ENCODE results near the gene HK1.
A peak's percentile ranks its signal among the peaks of the same experiment; 100 is the strongest.
"Not testable (repeated sequence)": the region's sequence is repeated elsewhere in the genome, so short reads cannot be mapped to it uniquely, and the experiment has no call there.

The HK1 gene

DNA sequence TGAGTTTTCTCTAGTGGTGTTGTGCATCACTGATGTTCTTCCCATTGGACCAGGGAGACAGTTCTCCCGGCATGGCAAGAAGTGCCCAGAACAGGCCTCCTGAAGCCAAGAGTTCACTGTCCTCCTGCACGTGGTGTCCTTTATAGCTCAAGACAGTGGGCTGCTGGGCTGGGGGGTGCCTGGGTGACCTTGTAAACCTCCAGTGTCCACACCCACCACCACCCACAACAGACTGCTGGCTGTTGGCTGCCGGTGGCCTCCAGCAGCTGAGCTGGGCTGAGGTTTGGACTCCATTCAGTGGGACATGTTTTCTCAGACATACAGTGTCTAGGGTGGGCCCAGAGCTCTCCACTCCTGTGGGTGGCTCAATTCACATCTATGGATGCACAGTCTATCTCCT is 42.2 kb downstream of the HK1 start:
- Histone ChIP-seq H3K9ac (ENCODE audit: low read length in 2 of 2) (peak overlapping the region in 1 of 2 donors; percentile 90), H3K9me3 (ENCODE audit: control insufficient read depth in 2 of 2, low read length in 2 of 2) (no peaks in the 10 kb centered on the region), H3K27me3 (ENCODE audit: control insufficient read depth in 1 of 2, insufficient read depth in 2 of 2, low read length in 2 of 2) (no peaks in the 10 kb centered on the region), H3K36me3 (ENCODE audit: control insufficient read depth in 2 of 2, insufficient read depth in 2 of 2, low read length in 2 of 2) (peaks cover 0 to 2% of the 10 kb centered on the region in 2 donors), H3K4me3 (ENCODE audit: low read length in 2 of 2) (peak overlapping the region; percentile 74 to 98), H3K4me1 (ENCODE audit: control insufficient read depth, insufficient read depth, low read length) (peaks cover 41% of the 10 kb centered on the region), H3K27ac (ENCODE audit: low read length) (peak overlapping the region; percentile 18)

DNA sequence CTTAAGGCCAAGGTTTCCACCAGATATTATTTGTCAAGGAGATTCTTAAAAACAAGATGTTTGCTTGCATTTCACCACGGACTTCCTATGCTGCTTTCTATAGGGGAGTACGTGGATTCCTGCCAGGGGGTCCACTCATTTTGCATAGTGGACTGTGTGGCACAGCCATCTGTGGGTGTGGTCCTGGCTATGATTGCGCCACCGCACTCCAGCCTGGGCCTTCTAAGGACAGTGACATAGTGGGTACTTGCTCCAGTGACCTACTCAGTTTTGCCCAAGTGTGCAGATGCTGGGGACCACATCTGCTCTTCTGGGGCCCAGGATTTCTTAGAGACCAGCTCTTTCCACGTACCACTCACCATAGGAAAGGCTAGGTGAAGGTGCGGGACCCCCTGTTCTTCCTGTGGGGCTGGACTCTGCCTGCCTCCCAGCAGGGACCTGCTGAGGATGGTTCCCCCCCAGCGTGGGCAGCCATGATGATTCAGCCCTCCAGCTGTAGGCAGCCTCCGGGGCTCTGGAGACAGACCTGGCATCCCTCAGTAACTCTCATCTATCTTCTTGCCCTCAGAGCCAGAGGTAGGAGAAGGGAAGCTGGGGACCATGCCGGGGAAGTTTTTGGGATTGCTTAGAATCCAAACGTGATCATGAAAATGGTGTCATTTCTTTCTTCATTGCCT is 42.9 kb downstream of the HK1 start:
- no peak overlapping the region for H3K27ac ChIP-seq (ENCODE audit: low read length)
- no peaks in the 10 kb centered on the region for H3K9me3 ChIP-seq (ENCODE audit: control insufficient read depth in 2 of 2, low read length in 2 of 2)
- H3K4me3 ChIP-seq (ENCODE audit: low read length in 2 of 2), result peak overlapping the region in 1 of 2 donors; percentile 98
- H3K9ac ChIP-seq (ENCODE audit: low read length in 2 of 2), result no peak overlapping the region
- H3K4me1 ChIP-seq (ENCODE audit: control insufficient read depth, insufficient read depth, low read length), result peaks cover 46% of the 10 kb centered on the region
- no peaks in the 10 kb centered on the region for H3K27me3 ChIP-seq (ENCODE audit: control insufficient read depth in 1 of 2, insufficient read depth in 2 of 2, low read length in 2 of 2)
- H3K36me3 ChIP-seq (ENCODE audit: control insufficient read depth in 2 of 2, insufficient read depth in 2 of 2, low read length in 2 of 2), result peaks cover 0 to 2% of the 10 kb centered on the region in 2 donors

DNA sequence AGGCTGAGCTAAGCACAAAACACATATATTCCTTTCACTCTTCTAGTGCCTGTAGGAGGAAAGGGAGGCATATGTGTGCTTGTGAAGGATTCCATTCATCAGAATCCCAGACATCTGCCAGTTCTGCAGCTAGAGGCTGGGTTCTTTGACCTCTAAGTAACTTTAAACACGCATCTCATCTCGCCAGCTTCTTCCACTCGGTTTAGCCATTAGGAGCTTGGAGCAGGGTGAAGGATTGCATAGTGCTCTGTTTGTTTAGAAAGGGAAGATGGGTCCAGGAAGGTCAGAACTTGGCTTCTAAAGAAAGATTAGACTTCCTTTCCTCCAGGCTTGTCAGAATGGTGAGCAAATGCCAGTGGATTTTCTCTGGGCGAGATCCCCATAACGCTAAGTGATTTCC is 43.6 kb downstream of the HK1 start:
- peaks cover 46% of the 10 kb centered on the region for H3K4me1 ChIP-seq (ENCODE audit: control insufficient read depth, insufficient read depth, low read length)

DNA sequence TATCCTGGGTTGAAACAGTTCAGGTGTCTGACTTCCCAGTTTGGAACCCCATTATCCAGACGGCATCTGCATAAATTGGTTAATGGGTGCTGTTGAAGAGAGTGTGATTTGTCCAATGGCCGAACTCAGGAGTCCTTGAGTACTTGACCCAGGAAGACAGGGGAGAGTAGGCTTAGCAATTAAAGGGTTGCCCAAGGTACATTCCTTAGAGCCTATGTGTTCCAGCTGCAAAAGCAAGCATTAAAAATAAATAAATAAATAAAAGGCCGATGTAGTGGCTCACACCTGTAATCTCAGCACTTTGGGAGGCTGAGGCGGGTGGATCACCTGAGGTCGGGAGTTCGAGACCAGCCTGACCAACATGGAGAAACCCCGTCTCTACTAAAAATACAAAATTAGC is 44.0 kb downstream of the HK1 start:
- peaks cover 49% of the 10 kb centered on the region for H3K4me1 ChIP-seq (ENCODE audit: control insufficient read depth, insufficient read depth, low read length)
- not testable (repeated sequence) for H3K4me3 ChIP-seq (ENCODE audit: low read length in 2 of 2); H3K9me3 ChIP-seq (ENCODE audit: control insufficient read depth in 2 of 2, low read length in 2 of 2); H3K36me3 ChIP-seq (ENCODE audit: control insufficient read depth in 2 of 2, insufficient read depth in 2 of 2, low read length in 2 of 2); H3K9ac ChIP-seq (ENCODE audit: low read length in 2 of 2); H3K27ac ChIP-seq (ENCODE audit: low read length); H3K27me3 ChIP-seq (ENCODE audit: control insufficient read depth in 1 of 2, insufficient read depth in 2 of 2, low read length in 2 of 2)

More for the DNA sequence above, 43.6 kb downstream of the HK1 start:
- Histone ChIP-seq H3K36me3 (ENCODE audit: control insufficient read depth in 2 of 2, insufficient read depth in 2 of 2, low read length in 2 of 2) (peaks cover 0 to 2% of the 10 kb centered on the region in 2 donors), H3K4me3 (ENCODE audit: low read length in 2 of 2) (no peak overlapping the region), H3K9me3 (ENCODE audit: control insufficient read depth in 2 of 2, low read length in 2 of 2) (no peaks in the 10 kb centered on the region), H3K9ac (ENCODE audit: low read length in 2 of 2) (no peak overlapping the region), H3K27me3 (ENCODE audit: control insufficient read depth in 1 of 2, insufficient read depth in 2 of 2, low read length in 2 of 2) (no peaks in the 10 kb centered on the region), H3K27ac (ENCODE audit: low read length) (no peak overlapping the region)

DNA sequence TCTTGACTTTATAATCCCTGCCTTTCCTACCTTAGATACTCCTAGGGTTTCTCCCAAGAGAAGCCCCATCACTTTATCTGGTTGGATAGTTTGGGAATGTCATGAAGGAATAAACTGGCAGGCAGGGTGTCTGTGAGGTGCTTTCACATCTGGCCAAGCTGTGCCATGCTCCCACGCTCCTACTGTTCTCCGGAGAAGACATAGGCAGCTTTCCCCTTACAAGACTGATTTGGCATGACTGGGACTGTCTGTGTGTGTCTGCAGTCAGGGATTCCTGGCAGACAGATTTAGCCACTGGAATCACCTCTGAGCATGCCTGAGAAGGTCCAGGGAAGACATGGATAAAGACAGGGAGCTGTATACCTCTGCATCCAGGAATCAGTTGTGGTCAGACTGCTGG is 45.3 kb downstream of the HK1 start:
- Histone ChIP-seq H3K4me3 (ENCODE audit: low read length in 2 of 2) (no peak overlapping the region), H3K4me1 (ENCODE audit: control insufficient read depth, insufficient read depth, low read length) (peaks cover 50% of the 10 kb centered on the region), H3K9ac (ENCODE audit: low read length in 2 of 2) (no peak overlapping the region), H3K27ac (ENCODE audit: low read length) (no peak overlapping the region), H3K9me3 (ENCODE audit: control insufficient read depth in 2 of 2, low read length in 2 of 2) (no peaks in the 10 kb centered on the region), H3K36me3 (ENCODE audit: control insufficient read depth in 2 of 2, insufficient read depth in 2 of 2, low read length in 2 of 2) (peaks cover 0 to 2% of the 10 kb centered on the region in 2 donors), H3K27me3 (ENCODE audit: control insufficient read depth in 1 of 2, insufficient read depth in 2 of 2, low read length in 2 of 2) (no peaks in the 10 kb centered on the region)

DNA sequence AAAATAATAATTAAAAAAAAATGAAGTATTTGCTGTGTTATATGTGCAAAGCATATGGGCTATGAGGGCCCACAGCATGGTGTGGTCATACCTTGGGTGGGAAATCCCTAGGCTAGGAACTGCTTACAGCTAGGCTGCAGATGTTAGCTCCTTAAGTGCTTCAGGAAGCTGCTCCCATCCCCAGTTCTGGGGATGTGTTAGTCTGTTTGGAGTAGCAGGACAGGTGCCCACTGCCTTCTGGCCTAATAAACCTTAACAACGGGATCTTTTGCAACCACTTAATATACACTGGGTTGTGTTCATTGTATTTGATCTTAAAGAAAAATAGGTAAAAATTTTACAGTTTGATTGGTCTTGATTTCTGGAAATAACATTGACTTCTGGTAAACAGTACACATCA is 46.3 kb downstream of the HK1 start:
- H3K4me1 ChIP-seq (ENCODE audit: control insufficient read depth, insufficient read depth, low read length), result peaks cover 52% of the 10 kb centered on the region
- H3K27ac ChIP-seq (ENCODE audit: low read length), result no peak overlapping the region
- no peak overlapping the region for H3K9ac ChIP-seq (ENCODE audit: low read length in 2 of 2)
- peaks cover 0 to 2% of the 10 kb centered on the region in 2 donors for H3K36me3 ChIP-seq (ENCODE audit: control insufficient read depth in 2 of 2, insufficient read depth in 2 of 2, low read length in 2 of 2)
- H3K9me3 ChIP-seq (ENCODE audit: control insufficient read depth in 2 of 2, low read length in 2 of 2), result no peaks in the 10 kb centered on the region
- no peaks in the 10 kb centered on the region for H3K27me3 ChIP-seq (ENCODE audit: control insufficient read depth in 1 of 2, insufficient read depth in 2 of 2, low read length in 2 of 2)
- H3K4me3 ChIP-seq (ENCODE audit: low read length in 2 of 2), result no peak overlapping the region

DNA sequence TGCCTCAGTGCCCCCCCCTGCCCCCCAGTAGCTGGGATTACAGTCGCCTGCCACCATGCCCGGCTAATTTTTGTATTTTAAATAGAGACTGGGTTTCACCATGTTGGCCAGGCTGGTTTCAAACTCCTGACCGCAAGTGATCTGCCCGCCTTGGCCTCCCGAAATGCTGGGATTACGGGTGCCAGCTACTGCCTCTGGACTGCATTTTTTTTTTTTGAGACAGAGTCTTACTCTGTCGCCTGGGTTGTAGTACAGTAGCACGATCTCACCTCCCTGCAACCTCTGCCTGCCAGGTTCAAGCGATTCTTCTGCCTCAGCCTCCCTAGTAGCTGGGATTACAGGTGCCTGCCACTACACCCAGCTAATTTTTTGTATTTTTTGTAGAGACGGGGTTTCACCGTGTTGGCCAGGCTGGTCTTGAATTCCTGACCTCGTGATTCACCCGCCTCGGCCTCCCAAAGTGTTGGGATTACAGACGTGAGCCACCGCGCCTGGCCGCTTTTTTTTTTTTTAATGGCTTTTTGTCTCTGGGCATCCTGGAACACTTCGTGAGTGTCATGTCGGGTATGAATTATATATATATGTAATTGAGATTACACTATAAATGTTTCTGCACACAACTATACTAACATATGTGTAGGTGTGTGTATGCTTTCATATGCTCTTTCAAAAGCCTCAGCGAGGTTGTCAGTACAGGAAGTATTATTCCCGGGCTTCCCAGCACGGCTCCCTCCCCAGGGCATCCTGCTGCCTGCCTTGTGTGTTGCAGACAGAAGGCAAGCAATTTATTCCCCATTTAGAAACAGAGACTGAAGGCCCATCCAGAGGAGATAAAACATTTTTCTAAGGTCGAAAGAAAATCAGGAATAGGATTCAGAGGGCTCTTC is 47.6 kb downstream of the HK1 start:
- H3K4me3 ChIP-seq (ENCODE audit: low read length in 2 of 2), result peak overlapping the region; percentile 4 to 7
- not testable (repeated sequence) for H3K9me3 ChIP-seq (ENCODE audit: control insufficient read depth in 2 of 2, low read length in 2 of 2); H3K27me3 ChIP-seq (ENCODE audit: control insufficient read depth in 1 of 2, insufficient read depth in 2 of 2, low read length in 2 of 2); H3K36me3 ChIP-seq (ENCODE audit: control insufficient read depth in 2 of 2, insufficient read depth in 2 of 2, low read length in 2 of 2)
- peaks cover 41% of the 10 kb centered on the region for H3K4me1 ChIP-seq (ENCODE audit: control insufficient read depth, insufficient read depth, low read length)
- H3K9ac ChIP-seq (ENCODE audit: low read length in 2 of 2), result peak overlapping the region in 1 of 2 donors; percentile 37
- H3K27ac ChIP-seq (ENCODE audit: low read length), result peak overlapping the region; percentile 46

DNA sequence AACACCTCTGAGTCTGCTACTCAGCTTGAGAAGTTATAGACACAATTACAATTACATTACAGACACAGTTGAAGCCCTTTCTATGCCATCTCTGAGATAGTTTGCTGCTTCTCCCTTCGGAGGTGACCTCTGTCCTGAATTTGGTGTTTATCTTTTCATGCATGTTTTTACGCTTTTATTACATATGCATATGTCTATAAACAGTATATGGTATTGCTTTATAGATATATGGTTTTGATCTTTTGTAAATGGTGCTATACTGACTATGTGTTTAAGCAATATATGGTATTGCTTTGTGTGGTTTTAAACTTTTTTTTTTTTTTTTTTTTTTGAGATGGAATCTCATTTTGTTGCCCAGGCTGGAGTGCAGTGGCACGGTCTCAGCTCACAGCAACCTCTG is 48.4 kb downstream of the HK1 start:
- H3K27ac ChIP-seq (ENCODE audit: low read length), result peak overlapping the region; percentile 95
- no peak overlapping the region for H3K4me3 ChIP-seq (ENCODE audit: low read length in 2 of 2)
- H3K36me3 ChIP-seq (ENCODE audit: control insufficient read depth in 2 of 2, insufficient read depth in 2 of 2, low read length in 2 of 2), result peaks cover 0 to 2% of the 10 kb centered on the region in 2 donors
- H3K9me3 ChIP-seq (ENCODE audit: control insufficient read depth in 2 of 2, low read length in 2 of 2), result no peaks in the 10 kb centered on the region
- H3K27me3 ChIP-seq (ENCODE audit: control insufficient read depth in 1 of 2, insufficient read depth in 2 of 2, low read length in 2 of 2), result no peaks in the 10 kb centered on the region
- H3K9ac ChIP-seq (ENCODE audit: low read length in 2 of 2), result no peak overlapping the region
- peaks cover 40% of the 10 kb centered on the region for H3K4me1 ChIP-seq (ENCODE audit: control insufficient read depth, insufficient read depth, low read length)

DNA sequence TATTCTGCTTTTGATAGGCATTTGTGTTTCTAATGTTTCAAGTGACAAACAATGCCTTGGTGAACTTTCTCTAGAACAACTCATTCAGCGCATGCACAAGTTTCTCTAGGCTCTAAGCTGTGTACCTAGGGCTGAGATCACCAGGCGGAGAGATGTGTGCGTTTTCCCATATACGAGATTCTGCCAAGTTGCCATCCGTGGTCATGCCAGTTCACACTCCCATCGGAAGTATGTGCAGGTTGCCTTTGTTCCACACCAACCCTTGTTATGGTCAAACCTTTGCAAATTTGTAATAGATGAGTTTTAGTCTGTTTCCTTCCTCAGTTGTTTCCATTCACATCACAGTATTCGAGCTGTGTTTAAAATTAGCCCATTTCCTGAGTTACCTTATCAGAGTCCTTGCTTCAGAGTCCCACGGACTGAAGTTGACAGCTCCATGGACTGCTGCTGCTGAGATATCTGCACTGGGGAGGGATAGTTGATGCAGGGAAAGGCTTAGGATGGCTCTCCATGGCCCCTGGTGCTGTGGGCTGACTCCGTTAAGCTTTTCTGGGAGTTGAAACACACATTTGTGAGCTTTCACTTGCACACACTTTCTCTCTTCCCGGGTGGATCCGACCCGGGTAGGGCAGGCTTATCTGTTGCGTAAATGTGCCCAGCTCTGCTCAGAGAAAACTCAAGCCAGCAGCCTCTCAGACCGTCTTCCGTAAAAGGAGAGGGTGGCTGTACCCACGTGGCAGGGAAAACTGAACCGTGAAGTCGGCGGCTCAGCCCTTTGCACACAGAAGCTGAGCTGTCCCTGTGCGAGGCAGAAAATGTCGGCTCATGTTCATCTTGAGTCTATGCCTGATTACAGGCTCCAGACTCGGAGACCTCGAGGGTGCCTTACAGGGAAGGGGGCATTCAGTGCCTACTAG is 49.4 kb downstream of the HK1 start:
- Histone ChIP-seq H3K9me3 (ENCODE audit: control insufficient read depth in 2 of 2, low read length in 2 of 2) (no peaks in the 10 kb centered on the region), H3K4me1 (ENCODE audit: control insufficient read depth, insufficient read depth, low read length) (peaks cover 44% of the 10 kb centered on the region), H3K36me3 (ENCODE audit: control insufficient read depth in 2 of 2, insufficient read depth in 2 of 2, low read length in 2 of 2) (peaks cover 0 to 2% of the 10 kb centered on the region in 2 donors), H3K4me3 (ENCODE audit: low read length in 2 of 2) (peak overlapping the region; percentile 14 to 68), H3K9ac (ENCODE audit: low read length in 2 of 2) (peak overlapping the region; percentile 16 to 64), H3K27ac (ENCODE audit: low read length) (peak overlapping the region; percentile 95), H3K27me3 (ENCODE audit: control insufficient read depth in 1 of 2, insufficient read depth in 2 of 2, low read length in 2 of 2) (no peaks in the 10 kb centered on the region)

DNA sequence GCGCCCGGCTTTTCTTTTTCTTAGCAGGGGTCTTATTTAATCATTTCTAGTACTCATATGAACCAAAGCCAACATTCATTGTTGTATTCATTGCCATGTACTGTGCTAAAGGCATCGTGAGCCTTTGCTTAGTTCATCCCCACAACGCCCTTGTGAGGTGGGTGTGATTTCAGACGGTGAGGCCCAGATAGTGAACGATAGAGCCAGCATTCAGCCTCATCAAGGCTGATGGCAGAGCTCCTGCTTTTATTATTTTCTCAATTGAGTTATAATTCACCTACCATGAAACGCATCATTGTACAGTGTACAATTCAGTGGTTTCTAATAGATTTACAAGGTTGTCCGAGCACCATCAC is 50.1 kb downstream of the HK1 start:
- peak overlapping the region; percentile 95 for H3K27ac ChIP-seq (ENCODE audit: low read length)
- peak overlapping the region in 1 of 2 donors; percentile 49 for H3K4me3 ChIP-seq (ENCODE audit: low read length in 2 of 2)
- H3K36me3 ChIP-seq (ENCODE audit: control insufficient read depth in 2 of 2, insufficient read depth in 2 of 2, low read length in 2 of 2), result peaks cover 0 to 2% of the 10 kb centered on the region in 2 donors
- H3K9me3 ChIP-seq (ENCODE audit: control insufficient read depth in 2 of 2, low read length in 2 of 2), result no peaks in the 10 kb centered on the region
- H3K4me1 ChIP-seq (ENCODE audit: control insufficient read depth, insufficient read depth, low read length), result peaks cover 50% of the 10 kb centered on the region
- H3K27me3 ChIP-seq (ENCODE audit: control insufficient read depth in 1 of 2, insufficient read depth in 2 of 2, low read length in 2 of 2), result no peaks in the 10 kb centered on the region
- peak overlapping the region; percentile 16 to 64 for H3K9ac ChIP-seq (ENCODE audit: low read length in 2 of 2)
